GM19324 (cell line): ENCODE results near the gene ACP3.
"Not testable (repeated sequence)": the region's sequence is repeated elsewhere in the genome, so short reads cannot be mapped to it uniquely, and the experiment has no call there.

Experiments
- ATAC-seq: cut with Tn5 transposase; IDR thresholded peaks from one replicate; pipeline ENCODE4 v1.9.1; 2021; ENCODE audit warnings: mild to moderate bottlenecking, moderate library complexity; ENCODE audit not compliant: unreplicated experiment, low FRiP score

ACP3 gene

GRCh38 chr3:132354916-132355702 is 37.9 kb downstream of the ACP3 start:
- ATAC-seq: no peak

- no peak for ATAC-seq
These were observed 39.4 kb downstream of the ACP3 start for GRCh38 chr3:132356568-132356967.

DNA sequence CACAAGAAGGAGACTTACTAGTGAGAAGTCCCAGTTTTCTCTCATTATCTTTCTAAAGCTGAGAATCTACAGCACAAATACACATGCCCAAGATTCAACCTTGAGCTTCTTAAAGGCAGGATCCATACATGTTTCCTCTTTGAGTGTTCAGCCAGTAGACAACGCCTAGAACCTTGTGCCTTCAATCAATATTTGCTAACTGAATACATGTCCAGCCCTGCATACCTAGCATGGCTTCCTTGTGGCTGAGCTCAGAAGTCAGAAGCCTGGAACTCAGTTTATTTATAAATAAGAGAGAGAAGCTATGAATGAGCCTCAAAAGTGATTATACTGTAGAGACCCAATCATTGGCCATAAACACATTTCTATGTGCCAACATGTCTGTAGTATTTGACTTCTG is 43.5 kb downstream of the ACP3 start:
- no peak for ATAC-seq

DNA sequence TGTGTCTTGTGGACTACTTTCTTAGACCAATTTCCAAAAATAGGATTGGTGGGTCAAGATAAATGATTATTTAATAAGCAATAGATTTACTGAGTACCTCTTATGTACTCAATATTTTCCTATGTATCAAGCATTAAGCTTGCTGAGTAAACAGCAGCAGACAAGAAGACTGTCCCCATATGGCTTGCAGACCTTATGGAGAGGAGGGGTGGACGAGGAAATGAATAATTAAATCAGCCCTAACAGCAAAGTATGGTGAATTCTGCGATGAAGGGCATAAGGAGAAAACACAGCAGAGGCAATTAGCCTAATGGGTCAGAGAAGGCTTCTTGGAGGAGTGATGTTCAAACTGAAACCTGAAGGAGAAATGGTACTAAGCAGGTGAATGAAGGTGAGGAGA is 45.1 kb downstream of the ACP3 start:
- ATAC-seq: no peak

DNA sequence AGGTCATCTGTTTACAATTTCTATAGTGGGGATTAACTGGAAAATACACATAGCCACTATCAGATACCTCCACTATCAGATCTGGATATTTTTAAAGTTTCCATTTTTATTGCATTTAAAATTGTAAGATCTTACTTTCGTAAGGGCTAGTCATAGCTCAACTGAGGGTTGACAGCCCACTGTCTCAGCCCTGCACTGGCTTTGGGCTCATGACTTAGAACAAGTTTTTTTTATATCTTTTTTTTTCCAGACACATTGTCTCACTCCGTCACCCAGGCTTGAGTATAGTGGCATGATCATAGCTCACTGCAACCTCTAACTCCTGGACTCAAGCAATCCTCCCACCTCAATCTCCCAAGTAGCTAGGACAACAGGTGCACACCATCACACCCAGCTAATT is 51.3 kb downstream of the ACP3 start:
- ATAC-seq: no peak

DNA sequence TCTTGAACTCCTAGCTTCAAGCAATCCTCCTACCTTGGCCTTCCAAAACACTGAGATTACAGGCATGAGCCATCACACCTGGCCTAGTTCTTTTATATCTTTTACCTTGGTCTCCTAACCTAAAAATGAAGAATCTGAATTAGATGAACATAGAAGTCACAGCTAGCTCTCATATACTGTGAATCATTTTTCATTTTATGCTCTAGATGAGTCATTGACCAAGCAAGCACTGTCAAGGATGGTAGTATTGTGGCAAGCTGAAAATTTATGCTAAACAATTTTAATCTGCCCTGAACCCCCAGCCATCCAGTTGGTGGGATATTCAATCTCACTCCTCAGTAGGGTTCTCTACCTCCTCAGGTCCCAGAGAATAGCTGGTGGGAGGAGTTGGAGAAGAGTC is 51.8 kb downstream of the ACP3 start:
- no peak for ATAC-seq

- not testable (repeated sequence) for ATAC-seq
These were observed 59.7 kb downstream of the ACP3 start for GRCh38 chr3:132376945-132377354.

DNA sequence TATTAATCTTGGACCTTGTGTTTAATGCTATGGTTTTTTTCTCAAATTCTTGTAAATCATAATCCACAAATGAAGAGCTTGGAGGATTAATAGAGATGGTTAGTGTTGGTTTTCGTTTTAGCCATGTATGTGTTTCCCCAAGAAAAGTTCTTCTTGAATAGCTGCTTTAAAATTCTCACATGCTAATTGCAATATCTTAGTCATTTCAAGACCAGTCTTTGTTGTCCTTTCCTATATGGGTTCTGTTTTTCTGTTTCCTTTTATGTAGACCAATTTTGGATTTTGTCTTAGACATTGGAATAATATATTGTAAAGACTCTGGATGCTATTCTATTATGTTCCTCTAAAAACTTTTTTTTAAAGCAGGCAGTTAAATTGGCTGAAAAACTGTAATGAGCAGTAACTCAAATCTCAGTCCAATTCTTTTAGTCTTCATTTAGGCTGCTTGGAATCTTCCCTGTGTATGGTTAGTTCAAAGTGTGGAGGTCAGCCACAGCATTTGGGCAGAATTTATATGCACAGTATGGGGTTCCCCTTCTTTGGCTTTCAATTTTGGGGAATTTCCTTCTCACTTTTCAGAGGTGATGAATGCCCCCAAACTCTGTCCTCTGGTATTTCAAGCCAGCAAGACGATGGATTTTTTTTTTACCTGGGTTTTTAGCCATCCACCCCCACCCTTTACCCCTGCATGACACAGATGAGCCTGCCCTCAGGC is 61.0 kb downstream of the ACP3 start:
- ATAC-seq: no peak

DNA sequence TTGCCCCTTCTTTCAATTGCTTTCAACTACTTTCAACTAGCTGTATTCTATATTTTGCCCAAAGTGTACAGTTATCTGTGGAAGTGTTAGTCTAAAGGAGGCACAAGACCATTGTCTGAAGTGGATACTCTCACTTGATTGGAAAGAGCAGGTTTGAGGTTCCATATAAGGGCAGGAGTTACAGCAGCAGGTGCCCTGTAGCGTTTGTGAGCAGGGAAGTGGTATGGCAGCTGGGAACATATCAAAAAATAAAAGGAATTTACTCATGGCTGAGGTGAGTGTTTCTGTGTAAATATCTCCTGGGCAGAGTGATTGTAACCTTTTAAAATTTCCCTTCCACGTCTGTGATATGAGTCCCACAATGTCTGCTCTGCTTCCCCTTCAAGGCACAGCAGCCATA is 61.6 kb downstream of the ACP3 start:
- ATAC-seq: no peak

GRCh38 chr3:132380920-132381319 is 63.7 kb downstream of the ACP3 start:
- ATAC-seq: no peak

DNA sequence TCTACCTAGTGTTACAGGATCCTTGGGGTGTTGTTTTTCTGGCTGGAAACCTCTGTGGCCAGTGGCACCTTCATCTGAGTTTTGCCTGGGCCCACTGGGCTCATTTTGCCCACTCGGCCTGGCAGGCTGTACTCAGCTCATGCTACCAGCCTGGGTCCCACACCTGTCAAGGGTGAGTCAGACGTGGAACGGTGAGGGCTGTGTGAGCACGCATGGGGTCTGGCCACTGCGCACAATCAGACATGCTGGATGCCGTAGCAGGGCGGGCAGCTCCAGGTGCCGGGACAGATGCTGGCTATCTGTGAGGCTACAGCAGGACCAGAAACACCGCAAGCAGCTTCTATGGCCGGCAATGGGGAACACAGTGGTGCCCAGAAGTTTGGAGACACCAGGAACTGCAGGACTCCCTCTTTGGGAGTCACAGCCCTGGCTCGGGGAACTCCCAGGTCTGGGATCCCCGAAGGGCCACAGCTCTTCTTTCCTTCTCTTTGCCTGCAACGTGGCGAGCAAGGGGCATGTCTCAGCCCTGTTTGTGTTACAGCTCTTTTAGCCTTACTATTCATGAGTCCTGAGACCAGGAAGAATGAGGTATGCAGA is 64.2 kb downstream of the ACP3 start:
- no peak for ATAC-seq

GRCh38 chr3:132382267-132382666 is 65.1 kb downstream of the ACP3 start:
- ATAC-seq: no peak

- ATAC-seq: no peak
These were observed 65.5 kb downstream of the ACP3 start for GRCh38 chr3:132382688-132383194.

- no peak for ATAC-seq
These were observed 69.1 kb downstream of the ACP3 start for GRCh38 chr3:132386259-132386658.

DNA sequence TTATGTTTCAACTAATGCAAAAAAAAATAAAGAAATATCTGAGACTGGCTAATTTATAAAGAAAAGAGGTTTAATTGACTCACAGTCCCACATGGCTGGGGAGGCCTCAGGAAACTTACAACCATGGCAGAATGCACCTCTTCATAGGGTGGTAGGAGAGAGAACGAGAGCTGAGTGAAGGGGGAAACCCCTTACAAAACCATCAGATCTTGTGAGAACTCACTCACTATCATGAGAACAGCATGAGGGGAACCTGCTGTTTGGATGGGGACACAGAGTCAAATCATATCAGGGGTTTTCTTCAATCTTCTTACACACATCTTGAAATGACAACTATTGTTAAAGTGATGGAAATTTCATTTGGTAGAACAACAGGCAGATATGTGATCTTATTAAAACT is 75.5 kb downstream of the ACP3 start:
- ATAC-seq: not testable (repeated sequence)

DNA sequence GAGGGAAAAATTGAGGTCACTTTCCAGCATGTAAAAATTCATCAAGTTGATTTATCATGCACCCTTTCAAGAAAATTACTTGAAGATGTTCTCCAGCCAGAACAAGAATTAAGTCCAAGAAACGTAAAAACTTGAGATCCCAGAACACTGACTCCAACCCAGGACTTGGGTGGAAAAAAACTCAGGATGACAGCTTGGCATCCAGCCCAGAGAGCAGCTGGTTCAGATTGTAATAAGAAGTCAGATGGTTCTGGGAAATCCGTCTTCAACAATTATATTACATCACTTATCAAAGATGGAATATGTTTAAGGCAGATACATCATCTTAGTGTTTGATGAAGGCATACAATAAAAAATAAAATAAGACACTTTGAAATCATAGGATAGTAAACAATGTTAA is 77.1 kb downstream of the ACP3 start:
- ATAC-seq: no peak

DNA sequence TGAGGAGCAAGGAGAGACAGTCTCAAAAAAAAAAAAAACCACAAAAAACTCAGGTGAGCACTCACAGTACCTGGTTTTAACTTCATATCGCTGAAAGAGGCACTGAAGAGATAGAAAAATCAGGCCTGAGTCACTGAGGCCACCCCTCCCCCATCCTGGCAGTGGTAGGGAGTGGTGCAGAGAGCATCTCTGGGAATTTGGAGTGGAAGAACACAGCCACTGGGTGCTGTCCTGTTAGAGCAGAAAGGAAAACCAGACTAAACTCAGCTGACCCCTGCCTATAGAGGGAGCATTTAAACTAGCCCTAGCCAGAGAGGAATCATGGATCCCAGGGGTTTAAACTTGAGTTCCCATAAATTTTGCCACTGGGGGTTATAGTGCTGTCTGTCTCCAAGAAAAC is 77.9 kb downstream of the ACP3 start:
- ATAC-seq: no peak

DNA sequence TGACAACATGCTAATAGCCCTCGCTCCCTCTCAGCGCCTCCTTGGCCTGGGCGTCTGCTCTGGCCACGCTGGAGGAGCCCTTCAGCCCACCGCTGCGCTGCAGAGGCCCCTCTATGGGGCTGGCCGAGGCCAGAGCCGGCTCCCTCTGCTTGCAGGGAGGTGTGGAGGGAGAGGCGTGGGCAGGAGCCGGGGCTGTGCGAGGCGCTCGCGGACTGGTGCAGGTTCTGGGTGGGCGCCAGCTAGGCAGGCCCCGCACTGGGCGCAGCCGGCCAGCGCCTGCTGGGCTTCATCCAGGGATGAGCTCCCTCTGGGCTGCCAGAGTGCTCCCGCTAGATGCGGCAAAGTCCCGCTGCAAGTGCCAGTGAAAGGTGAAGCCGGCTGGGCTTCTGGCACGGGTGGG is 79.0 kb downstream of the ACP3 start:
- ATAC-seq: no peak

- ATAC-seq: not testable (repeated sequence)
These were observed 79.6 kb downstream of the ACP3 start for GRCh38 chr3:132396776-132397175.

GRCh38 chr3:132399054-132399929 is 82.1 kb downstream of the ACP3 start:
- ATAC-seq: no peak

- no peak for ATAC-seq
These were observed 84.0 kb downstream of the ACP3 start for GRCh38 chr3:132401255-132401654.
